DMS53 treated with DMSO at 0.1 percent for 48 hours (cell line): ENCODE results near the gene SMAD3.
"Not testable (repeated sequence)": the region's sequence is repeated elsewhere in the genome, so short reads cannot be mapped to it uniquely, and the experiment has no call there.

Experiments
- DNase-seq: peaks from one replicate; lab custom pipeline; 2025; ENCODE audit not compliant: unreplicated experiment; lab: John Stamatoyannopoulos, UW

SMAD3 gene

GRCh38 chr15:67138891-67139855 lies 73.8 kb downstream of the SMAD3 start:
- DNase-seq: no peak

GRCh38 chr15:67140078-67140833 lies 74.9 kb downstream of the SMAD3 start:
- no peak for DNase-seq

GRCh38 chr15:67142092-67142766 lies 76.8 kb downstream of the SMAD3 start:
- DNase-seq: no peak

GRCh38 chr15:67142767-67143100 lies 77.3 kb downstream of the SMAD3 start:
- DNase-seq: no peak

GRCh38 chr15:67143646-67144045 lies 78.2 kb downstream of the SMAD3 start:
- no peak for DNase-seq

- DNase-seq: no peak
Observed at GRCh38 chr15:67144609-67145311, 79.4 kb downstream of the SMAD3 start.

- no peak for DNase-seq
Observed at GRCh38 chr15:67145312-67145610, 79.9 kb downstream of the SMAD3 start.

- DNase-seq: no peak
Observed at GRCh38 chr15:67145710-67146109, 80.3 kb downstream of the SMAD3 start.

GRCh38 chr15:67146234-67146633 lies 80.8 kb downstream of the SMAD3 start:
- DNase-seq: no peak

- peak; percentile 84 for DNase-seq
Observed at GRCh38 chr15:67146875-67147381, 81.5 kb downstream of the SMAD3 start.

- no peak for DNase-seq
Observed at GRCh38 chr15:67147396-67147949, 82.1 kb downstream of the SMAD3 start.

GRCh38 chr15:67148196-67148701 lies 82.8 kb downstream of the SMAD3 start:
- no peak for DNase-seq

GRCh38 chr15:67149068-67149772 lies 83.8 kb downstream of the SMAD3 start:
- no peak for DNase-seq

GRCh38 chr15:67149773-67150022 lies 84.3 kb downstream of the SMAD3 start:
- DNase-seq: no peak

GRCh38 chr15:67150023-67150860 lies 84.8 kb downstream of the SMAD3 start:
- peak; percentile 38 for DNase-seq

- no peak for DNase-seq
Observed at GRCh38 chr15:67152429-67152828, 87.0 kb downstream of the SMAD3 start.

GRCh38 chr15:67153044-67153443 lies 87.6 kb downstream of the SMAD3 start:
- not testable (repeated sequence) for DNase-seq

GRCh38 chr15:67154249-67154648 lies 88.8 kb downstream of the SMAD3 start:
- DNase-seq: no peak

- DNase-seq: no peak
Observed at GRCh38 chr15:67156426-67156825, 91.0 kb downstream of the SMAD3 start.
